ENCODE measurements around the gene PPARG.
"Not testable (repeated sequence)": the region's sequence is repeated elsewhere in the genome, so short reads cannot be mapped to it uniquely, and the experiment has no call there.

PPARG gene

GRCh38 chr3:12265508-12265907 is 23.4 kb upstream of the PPARG start:
- no peak overlapping the region for H3K9ac ChIP-seq (ENCODE audit: low read length)
- no peaks in the 10 kb centered on the region for H3K27me3 ChIP-seq (ENCODE audit: control insufficient read depth, insufficient read depth, low read length)
- no peaks in the 10 kb centered on the region for H3K4me1 ChIP-seq (ENCODE audit: control insufficient read depth, low read depth, low read length)
- H3K4me3 ChIP-seq (ENCODE audit: low read length), result no peak overlapping the region
- H3K27ac ChIP-seq (ENCODE audit: low read length), result no peak overlapping the region
- no peaks in the 10 kb centered on the region for H3K36me3 ChIP-seq (ENCODE audit: control insufficient read depth, low read depth, low read length)
- H3K9me3 ChIP-seq (ENCODE audit: control insufficient read depth, low read depth, low read length), result no peaks in the 10 kb centered on the region

- no peaks in the 10 kb centered on the region for H3K4me1 ChIP-seq (ENCODE audit: control insufficient read depth, low read depth, low read length)
- H3K27ac ChIP-seq (ENCODE audit: low read length), result no peak overlapping the region
- no peaks in the 10 kb centered on the region for H3K9me3 ChIP-seq (ENCODE audit: control insufficient read depth, low read depth, low read length)
- H3K4me3 ChIP-seq (ENCODE audit: low read length), result no peak overlapping the region
- no peaks in the 10 kb centered on the region for H3K27me3 ChIP-seq (ENCODE audit: control insufficient read depth, insufficient read depth, low read length)
- no peak overlapping the region for H3K9ac ChIP-seq (ENCODE audit: low read length)
- H3K36me3 ChIP-seq (ENCODE audit: control insufficient read depth, low read depth, low read length), result no peaks in the 10 kb centered on the region
Measured at GRCh38 chr3:12266038-12266437, 22.8 kb upstream of the PPARG start.

GRCh38 chr3:12267376-12268030 is 21.4 kb upstream of the PPARG start:
- Histone ChIP-seq H3K4me3 (ENCODE audit: low read length) (no peak overlapping the region), H3K36me3 (ENCODE audit: control insufficient read depth, low read depth, low read length) (no peaks in the 10 kb centered on the region), H3K4me1 (ENCODE audit: control insufficient read depth, low read depth, low read length) (no peaks in the 10 kb centered on the region), H3K9me3 (ENCODE audit: control insufficient read depth, low read depth, low read length) (no peaks in the 10 kb centered on the region), H3K27me3 (ENCODE audit: control insufficient read depth, insufficient read depth, low read length) (no peaks in the 10 kb centered on the region), H3K9ac (ENCODE audit: low read length) (no peak overlapping the region), H3K27ac (ENCODE audit: low read length) (no peak overlapping the region)

- Histone ChIP-seq H3K27me3 (ENCODE audit: control insufficient read depth, insufficient read depth, low read length) (no peaks in the 10 kb centered on the region), H3K9ac (ENCODE audit: low read length) (no peak overlapping the region), H3K4me3 (ENCODE audit: low read length) (no peak overlapping the region), H3K4me1 (ENCODE audit: control insufficient read depth, low read depth, low read length) (no peaks in the 10 kb centered on the region), H3K9me3 (ENCODE audit: control insufficient read depth, low read depth, low read length) (no peaks in the 10 kb centered on the region), H3K27ac (ENCODE audit: low read length) (no peak overlapping the region), H3K36me3 (ENCODE audit: control insufficient read depth, low read depth, low read length) (no peaks in the 10 kb centered on the region)
Measured at GRCh38 chr3:12268049-12268735, 20.7 kb upstream of the PPARG start.

- H3K36me3 ChIP-seq (ENCODE audit: control insufficient read depth, low read depth, low read length), result no peaks in the 10 kb centered on the region
- no peaks in the 10 kb centered on the region for H3K4me1 ChIP-seq (ENCODE audit: control insufficient read depth, low read depth, low read length)
- no peak overlapping the region for H3K4me3 ChIP-seq (ENCODE audit: low read length)
- H3K27me3 ChIP-seq (ENCODE audit: control insufficient read depth, insufficient read depth, low read length), result no peaks in the 10 kb centered on the region
- no peak overlapping the region for H3K27ac ChIP-seq (ENCODE audit: low read length)
- no peak overlapping the region for H3K9ac ChIP-seq (ENCODE audit: low read length)
- H3K9me3 ChIP-seq (ENCODE audit: control insufficient read depth, low read depth, low read length), result no peaks in the 10 kb centered on the region
Measured at GRCh38 chr3:12270976-12271375, 17.9 kb upstream of the PPARG start.

- Histone ChIP-seq H3K27me3 (ENCODE audit: control insufficient read depth, insufficient read depth, low read length) (no peaks in the 10 kb centered on the region), H3K36me3 (ENCODE audit: control insufficient read depth, low read depth, low read length) (no peaks in the 10 kb centered on the region), H3K9me3 (ENCODE audit: control insufficient read depth, low read depth, low read length) (no peaks in the 10 kb centered on the region), H3K4me1 (ENCODE audit: control insufficient read depth, low read depth, low read length) (no peaks in the 10 kb centered on the region), H3K9ac (ENCODE audit: low read length) (no peak overlapping the region), H3K4me3 (ENCODE audit: low read length) (no peak overlapping the region), H3K27ac (ENCODE audit: low read length) (no peak overlapping the region)
Measured at GRCh38 chr3:12273045-12273695, 15.7 kb upstream of the PPARG start.

- Histone ChIP-seq H3K36me3 (ENCODE audit: control insufficient read depth, low read depth, low read length) (no peaks in the 10 kb centered on the region), H3K27me3 (ENCODE audit: control insufficient read depth, insufficient read depth, low read length) (no peaks in the 10 kb centered on the region), H3K4me3 (ENCODE audit: low read length) (no peak overlapping the region), H3K4me1 (ENCODE audit: control insufficient read depth, low read depth, low read length) (no peaks in the 10 kb centered on the region), H3K27ac (ENCODE audit: low read length) (no peak overlapping the region), H3K9ac (ENCODE audit: low read length) (no peak overlapping the region), H3K9me3 (ENCODE audit: control insufficient read depth, low read depth, low read length) (no peaks in the 10 kb centered on the region)
Measured at GRCh38 chr3:12275974-12276650, 12.8 kb upstream of the PPARG start.

- not testable (repeated sequence) for H3K4me3 ChIP-seq (ENCODE audit: low read length); H3K9ac ChIP-seq (ENCODE audit: low read length)
Measured at GRCh38 chr3:12276827-12277226, 12.0 kb upstream of the PPARG start.

GRCh38 chr3:12278566-12278965 is 10.3 kb upstream of the PPARG start:
- no peak overlapping the region for H3K9ac ChIP-seq (ENCODE audit: low read length)
- H3K4me3 ChIP-seq (ENCODE audit: low read length), result no peak overlapping the region
- H3K9me3 ChIP-seq (ENCODE audit: control insufficient read depth, low read depth, low read length), result no peaks in the 10 kb centered on the region
- no peaks in the 10 kb centered on the region for H3K4me1 ChIP-seq (ENCODE audit: control insufficient read depth, low read depth, low read length)
- no peaks in the 10 kb centered on the region for H3K36me3 ChIP-seq (ENCODE audit: control insufficient read depth, low read depth, low read length)
- no peak overlapping the region for H3K27ac ChIP-seq (ENCODE audit: low read length)
- no peaks in the 10 kb centered on the region for H3K27me3 ChIP-seq (ENCODE audit: control insufficient read depth, insufficient read depth, low read length)

More at GRCh38 chr3:12276827-12277226, 12.0 kb upstream of the PPARG start:
- not testable (repeated sequence) for H3K4me1 ChIP-seq (ENCODE audit: control insufficient read depth, low read depth, low read length); H3K36me3 ChIP-seq (ENCODE audit: control insufficient read depth, low read depth, low read length); H3K9me3 ChIP-seq (ENCODE audit: control insufficient read depth, low read depth, low read length); H3K27me3 ChIP-seq (ENCODE audit: control insufficient read depth, insufficient read depth, low read length); H3K27ac ChIP-seq (ENCODE audit: low read length)

- Histone ChIP-seq H3K4me3 (ENCODE audit: low read length) (no peak overlapping the region), H3K9ac (ENCODE audit: low read length) (no peak overlapping the region), H3K4me1 (ENCODE audit: control insufficient read depth, low read depth, low read length) (no peaks in the 10 kb centered on the region), H3K27ac (ENCODE audit: low read length) (no peak overlapping the region), H3K36me3 (ENCODE audit: control insufficient read depth, low read depth, low read length) (no peaks in the 10 kb centered on the region), H3K27me3 (ENCODE audit: control insufficient read depth, insufficient read depth, low read length) (no peaks in the 10 kb centered on the region), H3K9me3 (ENCODE audit: control insufficient read depth, low read depth, low read length) (no peaks in the 10 kb centered on the region)
Measured at GRCh38 chr3:12279591-12280326, 9.1 kb upstream of the PPARG start.

GRCh38 chr3:12280357-12280806 is 8.5 kb upstream of the PPARG start:
- Histone ChIP-seq H3K4me3 (ENCODE audit: low read length) (no peak overlapping the region), H3K9me3 (ENCODE audit: control insufficient read depth, low read depth, low read length) (no peaks in the 10 kb centered on the region), H3K9ac (ENCODE audit: low read length) (no peak overlapping the region), H3K27ac (ENCODE audit: low read length) (no peak overlapping the region), H3K36me3 (ENCODE audit: control insufficient read depth, low read depth, low read length) (no peaks in the 10 kb centered on the region), H3K27me3 (ENCODE audit: control insufficient read depth, insufficient read depth, low read length) (peaks cover 5% of the 10 kb centered on the region), H3K4me1 (ENCODE audit: control insufficient read depth, low read depth, low read length) (no peaks in the 10 kb centered on the region)

All from iPS-18a (cell line).